PC-9 (cell line): ENCODE measurements around the gene ACAP3.

Experiments
- EZH2 ChIP-seq: fragments of 200-600 bp; sonication (generic); IDR thresholded peaks from 2 replicates; pipeline ENCODE4 v1.8.0; 2017; ENCODE audit warnings: antibody characterized with exemption, low read depth
- TF ChIP-seq, protein P1 (sequence below): fragments of 200-600 bp; sonication (generic); conservative IDR thresholded peaks from 2 replicates; pipeline ENCODE4 v1.6.1; 2017; ENCODE audit warnings: mixed run types, antibody characterized with exemption, mild to moderate bottlenecking, moderate library complexity

DNA sequence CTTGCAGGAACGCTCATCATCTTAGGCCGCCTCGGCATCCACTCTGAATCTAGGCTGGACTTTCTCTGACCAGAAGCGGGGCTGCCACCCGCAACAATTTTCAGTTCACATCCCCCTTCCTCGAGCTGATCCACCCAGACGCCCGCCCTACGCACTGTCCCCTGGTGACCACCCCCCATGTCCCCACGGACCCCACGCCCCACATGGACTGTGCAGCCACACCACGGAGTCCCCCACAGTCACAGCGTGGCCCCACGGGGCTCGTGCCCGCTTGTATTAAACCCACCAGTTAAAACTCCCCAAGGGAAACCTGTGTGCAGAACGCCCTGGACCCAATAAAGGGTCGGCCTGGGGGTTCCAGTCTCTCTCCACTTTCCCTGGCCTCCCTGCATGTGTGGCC is 48.2 kb downstream of the ACAP3 start:
- TF ChIP-seq, protein P1, sequence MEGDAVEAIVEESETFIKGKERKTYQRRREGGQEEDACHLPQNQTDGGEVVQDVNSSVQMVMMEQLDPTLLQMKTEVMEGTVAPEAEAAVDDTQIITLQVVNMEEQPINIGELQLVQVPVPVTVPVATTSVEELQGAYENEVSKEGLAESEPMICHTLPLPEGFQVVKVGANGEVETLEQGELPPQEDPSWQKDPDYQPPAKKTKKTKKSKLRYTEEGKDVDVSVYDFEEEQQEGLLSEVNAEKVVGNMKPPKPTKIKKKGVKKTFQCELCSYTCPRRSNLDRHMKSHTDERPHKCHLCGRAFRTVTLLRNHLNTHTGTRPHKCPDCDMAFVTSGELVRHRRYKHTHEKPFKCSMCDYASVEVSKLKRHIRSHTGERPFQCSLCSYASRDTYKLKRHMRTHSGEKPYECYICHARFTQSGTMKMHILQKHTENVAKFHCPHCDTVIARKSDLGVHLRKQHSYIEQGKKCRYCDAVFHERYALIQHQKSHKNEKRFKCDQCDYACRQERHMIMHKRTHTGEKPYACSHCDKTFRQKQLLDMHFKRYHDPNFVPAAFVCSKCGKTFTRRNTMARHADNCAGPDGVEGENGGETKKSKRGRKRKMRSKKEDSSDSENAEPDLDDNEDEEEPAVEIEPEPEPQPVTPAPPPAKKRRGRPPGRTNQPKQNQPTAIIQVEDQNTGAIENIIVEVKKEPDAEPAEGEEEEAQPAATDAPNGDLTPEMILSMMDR: no peak
- no peak for TF ChIP-seq EZH2
